ENCODE data around the gene WDR46.
A peak's percentile ranks its signal among the peaks of the same experiment; 100 is the strongest.

Gene WDR46

GRCh38 chr6:33279971-33280511 is 9.0 kb downstream of the WDR46 start:
- TF ChIP-seq YY1 (IDR thresholded peaks at IDR 0.05; ENCODE audit: insufficient read depth, insufficient read length) (no peak), SUZ12 (IDR thresholded peaks at IDR 0.05; ENCODE audit: extremely low read depth, insufficient read depth, insufficient read length) (no peak), ZNF274 (IDR thresholded peaks at IDR 0.05; ENCODE audit: low read depth, low read length) (no peak)
- peaks cover 7% of the 10 kb centered on the region for H3K4me1 ChIP-seq (ENCODE audit: insufficient read depth, insufficient read length)
- no peaks in the 10 kb centered on the region for H3K27me3 ChIP-seq (ENCODE audit: insufficient read depth, insufficient read length)
- no peak for DNase-seq (ENCODE audit: low read depth, low spot score)
- no peak overlapping the region for H3K4me3 ChIP-seq (ENCODE audit: insufficient read length, low read depth)
- H3K9me3 ChIP-seq (ENCODE audit: insufficient read depth, low read length): peaks cover 7% of the 10 kb centered on the region; the same call in 1 of the 2 replicates
- no peak overlapping the region for H3K9ac ChIP-seq (ENCODE audit: insufficient read length, low read depth)
- H3K36me3 ChIP-seq (ENCODE audit: insufficient read depth, insufficient read length, low read length): peaks cover 87% of the 10 kb centered on the region

GRCh38 chr6:33279257-33279695 is 9.8 kb downstream of the WDR46 start:
- TF ChIP-seq SUZ12 (IDR thresholded peaks at IDR 0.05; ENCODE audit: extremely low read depth, insufficient read depth, insufficient read length) (no peak), YY1 (IDR thresholded peaks at IDR 0.05; ENCODE audit: insufficient read depth, insufficient read length) (no peak), ZNF274 (IDR thresholded peaks at IDR 0.05; ENCODE audit: low read depth, low read length) (no peak)

GRCh38 chr6:33278810-33279209 is 10.2 kb downstream of the WDR46 start:
- Histone ChIP-seq H3K4me1 (ENCODE audit: insufficient read depth, insufficient read length) (peaks cover 7% of the 10 kb centered on the region), H3K9ac (ENCODE audit: insufficient read length, low read depth) (no peak overlapping the region), H3K4me3 (ENCODE audit: insufficient read length, low read depth) (no peak overlapping the region), H3K9me3 (ENCODE audit: insufficient read depth, low read length) (peaks cover 7% of the 10 kb centered on the region; the same call in 1 of the 2 replicates), H3K36me3 (ENCODE audit: insufficient read depth, insufficient read length, low read length) (peaks cover 87% of the 10 kb centered on the region), H3K27me3 (ENCODE audit: insufficient read depth, insufficient read length) (no peaks in the 10 kb centered on the region)
- TF ChIP-seq ZNF274 (IDR thresholded peaks at IDR 0.05; ENCODE audit: low read depth, low read length) (no peak), YY1 (IDR thresholded peaks at IDR 0.05; ENCODE audit: insufficient read depth, insufficient read length) (no peak), SUZ12 (IDR thresholded peaks at IDR 0.05; ENCODE audit: extremely low read depth, insufficient read depth, insufficient read length) (no peak)
- DNase-seq (ENCODE audit: low read depth, low spot score): no peak

More at GRCh38 chr6:33279257-33279695, 9.8 kb downstream of the WDR46 start:
- Histone ChIP-seq H3K36me3 (ENCODE audit: insufficient read depth, insufficient read length, low read length) (peaks cover 87% of the 10 kb centered on the region), H3K27me3 (ENCODE audit: insufficient read depth, insufficient read length) (no peaks in the 10 kb centered on the region), H3K9ac (ENCODE audit: insufficient read length, low read depth) (no peak overlapping the region), H3K9me3 (ENCODE audit: insufficient read depth, low read length) (peaks cover 7% of the 10 kb centered on the region; the same call in 1 of the 2 replicates), H3K4me3 (ENCODE audit: insufficient read length, low read depth) (no peak overlapping the region), H3K4me1 (ENCODE audit: insufficient read depth, insufficient read length) (peaks cover 7% of the 10 kb centered on the region)
- DNase-seq (ENCODE audit: low read depth, low spot score): no peak

GRCh38 chr6:33278392-33278741 is 10.7 kb downstream of the WDR46 start:
- no peak for DNase-seq (ENCODE audit: low read depth, low spot score)
- Histone ChIP-seq H3K4me1 (ENCODE audit: insufficient read depth, insufficient read length) (peaks cover 7% of the 10 kb centered on the region), H3K9ac (ENCODE audit: insufficient read length, low read depth) (peak overlapping the region; percentile 81), H3K27me3 (ENCODE audit: insufficient read depth, insufficient read length) (no peaks in the 10 kb centered on the region), H3K4me3 (ENCODE audit: insufficient read length, low read depth) (no peak overlapping the region), H3K36me3 (ENCODE audit: insufficient read depth, insufficient read length, low read length) (peaks cover 86% of the 10 kb centered on the region), H3K9me3 (ENCODE audit: insufficient read depth, low read length) (peaks cover 7% of the 10 kb centered on the region; the same call in 1 of the 2 replicates)
- TF ChIP-seq ZNF274 (IDR thresholded peaks at IDR 0.05; ENCODE audit: low read depth, low read length): no peak
- TF ChIP-seq YY1 (IDR thresholded peaks at IDR 0.05; ENCODE audit: insufficient read depth, insufficient read length): no peak
- no peak for TF ChIP-seq SUZ12 (IDR thresholded peaks at IDR 0.05; ENCODE audit: extremely low read depth, insufficient read depth, insufficient read length)

- Histone ChIP-seq H3K27me3 (ENCODE audit: insufficient read depth, insufficient read length) (no peaks in the 10 kb centered on the region), H3K9me3 (ENCODE audit: insufficient read depth, low read length) (peaks cover 7% of the 10 kb centered on the region; the same call in 1 of the 2 replicates), H3K36me3 (ENCODE audit: insufficient read depth, insufficient read length, low read length) (peaks cover 87% of the 10 kb centered on the region), H3K4me3 (ENCODE audit: insufficient read length, low read depth) (peak overlapping the region; percentile 35), H3K4me1 (ENCODE audit: insufficient read depth, insufficient read length) (peaks cover 7% of the 10 kb centered on the region), H3K9ac (ENCODE audit: insufficient read length, low read depth) (peak overlapping the region; percentile 81)
- no peak for DNase-seq (ENCODE audit: low read depth, low spot score)
- TF ChIP-seq YY1 (IDR thresholded peaks at IDR 0.05; ENCODE audit: insufficient read depth, insufficient read length): no peak
- no peak for TF ChIP-seq SUZ12 (IDR thresholded peaks at IDR 0.05; ENCODE audit: extremely low read depth, insufficient read depth, insufficient read length)
- no peak for TF ChIP-seq ZNF274 (IDR thresholded peaks at IDR 0.05; ENCODE audit: low read depth, low read length)
These were observed 11.2 kb downstream of the WDR46 start for GRCh38 chr6:33277663-33278391.

GRCh38 chr6:33276864-33277662 is 12.0 kb downstream of the WDR46 start, which contains the start of gene B3GALT4:
TSS of gene B3GALT4 (plus strand) at chr6:33277123. CDS start at chr6:33277420, 297 bp downstream.
- peaks cover 87% of the 10 kb centered on the region for H3K36me3 ChIP-seq (ENCODE audit: insufficient read depth, insufficient read length, low read length)
- no peak for TF ChIP-seq ZNF274 (IDR thresholded peaks at IDR 0.05; ENCODE audit: low read depth, low read length)
- TF ChIP-seq YY1 (IDR thresholded peaks at IDR 0.05; ENCODE audit: insufficient read depth, insufficient read length): no peak
- TF ChIP-seq SUZ12 (IDR thresholded peaks at IDR 0.05; ENCODE audit: extremely low read depth, insufficient read depth, insufficient read length): no peak
- peaks cover 7% of the 10 kb centered on the region for H3K4me1 ChIP-seq (ENCODE audit: insufficient read depth, insufficient read length)
- peaks cover 7% of the 10 kb centered on the region; the same call in 1 of the 2 replicates for H3K9me3 ChIP-seq (ENCODE audit: insufficient read depth, low read length)
- no peak for DNase-seq (ENCODE audit: low read depth, low spot score)
- peak within 1 kb of the TSS; percentile 81 for H3K9ac ChIP-seq (ENCODE audit: insufficient read length, low read depth)
- H3K27me3 ChIP-seq (ENCODE audit: insufficient read depth, insufficient read length): no peaks in the 10 kb centered on the region
- H3K4me3 ChIP-seq (ENCODE audit: insufficient read length, low read depth): peak within 1 kb of the TSS; percentile 35

All from NT2/D1 (cell line).